PC-3 (cell line): ENCODE data around the gene ABCC10.
"Not testable (repeated sequence)": the region's sequence is repeated elsewhere in the genome, so short reads cannot be mapped to it uniquely, and the experiment has no call there.

Source experiments
- CTCF ChIP-seq: fragments of 300-600 bp; sonication (generic); conservative IDR thresholded peaks from 2 replicates; pipeline ENCODE4 v1.5.1; 2017; ENCODE audit warnings: antibody characterized with exemption, low read depth, mild to moderate bottlenecking, low read length
- EZH2phosphoT487 ChIP-seq: fragments of 300-600 bp; sonication (generic); IDR thresholded peaks from 2 replicates; pipeline ENCODE4 v1.6.1; 2018; ENCODE audit warnings: mild to moderate bottlenecking, antibody characterized with exemption, low read length, borderline replicate concordance

GRCh38 chr6:43393133-43393532 lies 34.2 kb upstream of the ABCC10 start:
- TF ChIP-seq CTCF, EZH2phosphoT487: not testable (repeated sequence)
